ENCODE results near the gene ARMC9.
A peak's percentile ranks its signal among the peaks of the same experiment; 100 is the strongest.

The ARMC9 gene

DNA sequence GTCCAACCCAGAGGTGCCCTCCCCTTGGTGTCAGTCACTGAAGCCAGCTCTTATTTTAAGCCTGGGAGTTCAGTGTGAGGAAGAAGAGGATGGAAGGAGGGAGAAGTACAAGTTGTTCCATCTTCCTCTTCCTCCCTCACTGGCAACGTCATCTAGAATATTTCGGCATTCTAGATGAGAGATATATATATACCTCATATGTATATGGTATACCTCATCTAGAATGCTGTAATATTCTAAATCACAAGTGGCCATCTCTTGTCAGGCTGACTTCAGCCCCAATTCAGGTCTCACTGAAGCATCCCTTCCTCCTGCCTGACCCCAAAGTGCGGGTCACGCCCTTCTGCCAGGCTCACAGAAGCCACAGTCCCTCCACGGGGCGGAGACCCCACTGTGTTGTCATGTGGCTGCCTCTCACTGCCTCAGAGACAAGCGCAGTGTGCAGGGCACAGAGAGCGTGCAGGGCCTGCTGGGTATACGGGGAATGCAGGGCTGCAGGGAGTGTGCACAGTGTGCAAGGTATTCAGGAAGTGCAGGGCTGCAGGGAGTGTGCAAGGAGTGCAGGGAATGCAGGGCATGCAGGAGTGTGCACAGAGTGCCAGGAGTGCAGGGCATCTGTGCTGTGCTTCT is 164.2 kb downstream of the ARMC9 start:
- H3K4me1 ChIP-seq: peaks cover 0 to 5% (median 1%) of the 10 kb centered on the region in 4 donors
- H3K4me3 ChIP-seq: no peak overlapping the region
- DNase-seq: peak in 1 of 2 donors; percentile 62
- no peak overlapping the region for H3K27ac ChIP-seq
- H3K36me3 ChIP-seq: peaks cover 6 to 43% (median 21%) of the 10 kb centered on the region in 3 donors
- TF ChIP-seq, protein P1, sequence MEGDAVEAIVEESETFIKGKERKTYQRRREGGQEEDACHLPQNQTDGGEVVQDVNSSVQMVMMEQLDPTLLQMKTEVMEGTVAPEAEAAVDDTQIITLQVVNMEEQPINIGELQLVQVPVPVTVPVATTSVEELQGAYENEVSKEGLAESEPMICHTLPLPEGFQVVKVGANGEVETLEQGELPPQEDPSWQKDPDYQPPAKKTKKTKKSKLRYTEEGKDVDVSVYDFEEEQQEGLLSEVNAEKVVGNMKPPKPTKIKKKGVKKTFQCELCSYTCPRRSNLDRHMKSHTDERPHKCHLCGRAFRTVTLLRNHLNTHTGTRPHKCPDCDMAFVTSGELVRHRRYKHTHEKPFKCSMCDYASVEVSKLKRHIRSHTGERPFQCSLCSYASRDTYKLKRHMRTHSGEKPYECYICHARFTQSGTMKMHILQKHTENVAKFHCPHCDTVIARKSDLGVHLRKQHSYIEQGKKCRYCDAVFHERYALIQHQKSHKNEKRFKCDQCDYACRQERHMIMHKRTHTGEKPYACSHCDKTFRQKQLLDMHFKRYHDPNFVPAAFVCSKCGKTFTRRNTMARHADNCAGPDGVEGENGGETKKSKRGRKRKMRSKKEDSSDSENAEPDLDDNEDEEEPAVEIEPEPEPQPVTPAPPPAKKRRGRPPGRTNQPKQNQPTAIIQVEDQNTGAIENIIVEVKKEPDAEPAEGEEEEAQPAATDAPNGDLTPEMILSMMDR (IDR thresholded peaks at IDR 0.05): no peak
- H3K9me3 ChIP-seq: no peaks in the 10 kb centered on the region
- intact Hi-C loops (cut with DNase I; ENCODE audit: low total_unique reads): no loop called here
- H3K27me3 ChIP-seq: no peaks in the 10 kb centered on the region

DNA sequence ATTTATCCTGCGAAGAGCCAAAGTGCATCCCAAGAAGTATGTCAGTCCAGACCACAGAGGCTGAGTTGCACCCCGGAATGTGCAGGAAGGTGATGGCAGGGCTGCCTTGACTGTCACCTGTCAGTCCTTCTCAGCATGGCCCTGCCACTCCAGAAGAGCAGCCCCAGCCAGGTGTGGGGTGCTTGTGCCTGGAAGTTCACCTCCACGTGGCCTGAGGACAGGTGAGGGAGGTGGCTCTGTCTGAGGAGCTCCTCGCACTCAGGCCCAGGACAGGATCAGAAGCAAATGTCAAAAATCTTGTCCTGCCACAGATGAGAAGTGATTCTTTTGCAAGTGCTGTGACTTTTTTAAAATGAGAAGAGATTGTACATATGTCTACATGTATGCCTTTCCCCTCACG is 165.6 kb downstream of the ARMC9 start:
- Histone ChIP-seq H3K4me1 (peaks cover 0 to 5% (median 1%) of the 10 kb centered on the region in 4 donors), H3K36me3 (peaks cover 6 to 36% (median 21%) of the 10 kb centered on the region in 3 donors)
- peak in 1 of 2 donors; percentile 51 for DNase-seq

DNA sequence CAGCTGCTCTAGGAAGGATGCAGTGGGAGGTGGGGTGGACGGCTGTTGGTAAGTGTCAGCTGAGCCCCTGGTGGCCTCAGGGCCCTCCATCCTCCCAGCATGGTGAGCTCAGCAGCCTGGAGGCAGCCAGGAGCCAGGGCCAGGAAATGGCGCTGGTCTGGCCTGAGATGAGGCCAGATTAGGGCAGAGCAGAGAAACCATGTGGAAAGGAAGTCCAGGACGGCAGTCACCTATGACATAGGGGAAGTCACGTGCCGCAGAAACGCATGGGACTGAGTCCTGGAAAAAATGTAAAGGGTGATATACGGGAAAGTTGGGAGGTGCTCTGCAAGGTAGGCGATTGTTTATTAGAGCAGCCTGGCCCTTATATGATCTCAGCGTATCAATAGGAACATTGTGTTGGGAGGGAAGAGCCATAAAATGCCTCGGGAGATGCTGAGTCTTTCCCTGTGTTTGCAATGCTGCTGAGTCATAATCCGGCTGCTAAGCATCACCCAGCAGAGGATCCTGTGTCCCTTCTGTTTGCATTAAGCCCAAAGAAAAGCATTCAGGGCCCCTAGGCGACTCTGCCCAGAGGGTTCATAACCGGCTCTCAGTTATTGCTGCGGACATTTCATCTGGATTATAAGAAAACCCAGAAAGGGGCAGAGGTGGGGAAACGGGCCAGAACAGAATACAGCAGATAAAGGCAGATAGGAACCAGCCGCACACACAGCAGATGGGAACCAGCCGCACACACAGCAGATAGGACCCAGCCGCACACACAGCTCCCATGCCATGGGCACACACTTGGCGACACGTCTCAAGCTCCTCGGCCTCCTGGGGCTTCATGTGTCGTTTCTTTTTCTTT is 166.8 kb downstream of the ARMC9 start:
- Histone ChIP-seq H3K27ac (no peak overlapping the region), H3K27me3 (no peaks in the 10 kb centered on the region), H3K4me1 (peaks cover 0 to 5% (median 1%) of the 10 kb centered on the region in 4 donors), H3K36me3 (peaks cover 6 to 37% (median 15%) of the 10 kb centered on the region in 3 donors), H3K4me3 (no peak overlapping the region), H3K9me3 (no peaks in the 10 kb centered on the region)
- DNase-seq: peak in 1 of 2 donors; percentile 56
- TF ChIP-seq, protein P1 (IDR thresholded peaks at IDR 0.05): no peak
- intact Hi-C loops (cut with DNase I; ENCODE audit: low total_unique reads): no loop called here

More for the DNA sequence above, 165.6 kb downstream of the ARMC9 start:
- H3K27me3 ChIP-seq: no peaks in the 10 kb centered on the region
- TF ChIP-seq, protein P1 (IDR thresholded peaks at IDR 0.05): no peak
- H3K27ac ChIP-seq: no peak overlapping the region
- H3K4me3 ChIP-seq: no peak overlapping the region
- H3K9me3 ChIP-seq: no peaks in the 10 kb centered on the region
- intact Hi-C loops (cut with DNase I; ENCODE audit: low total_unique reads): no loop called here

DNA sequence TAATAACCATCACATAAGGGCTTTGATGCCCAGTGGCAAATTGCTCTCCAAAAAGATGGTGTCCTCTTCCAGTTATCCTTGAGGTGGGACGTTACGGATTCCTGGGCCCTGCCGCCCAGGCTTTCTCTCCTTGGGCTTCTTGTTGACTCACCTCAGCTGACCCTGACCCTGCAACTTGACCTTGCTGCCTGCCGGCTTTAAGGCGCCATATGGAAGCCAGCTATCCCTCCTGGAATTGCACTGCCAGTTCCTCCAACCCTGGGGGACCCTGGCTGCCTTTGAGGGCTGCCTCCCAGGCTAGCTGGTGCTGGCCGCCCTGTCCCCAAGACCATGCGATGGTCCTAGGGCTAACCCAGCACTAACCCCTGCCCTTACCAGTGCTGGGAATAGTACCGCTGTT is 168.7 kb downstream of the ARMC9 start:
- no peak for DNase-seq
- peaks cover 0 to 5% (median 1%) of the 10 kb centered on the region in 4 donors for H3K4me1 ChIP-seq
- H3K9me3 ChIP-seq: no peaks in the 10 kb centered on the region
- no peaks in the 10 kb centered on the region for H3K27me3 ChIP-seq
- peaks cover 0 to 33% (median 4%) of the 10 kb centered on the region in 3 donors for H3K36me3 ChIP-seq
- no peak overlapping the region for H3K27ac ChIP-seq
- intact Hi-C loops (cut with DNase I; ENCODE audit: low total_unique reads): no loop called here
- TF ChIP-seq, protein P1 (IDR thresholded peaks at IDR 0.05): no peak
- H3K4me3 ChIP-seq: no peak overlapping the region

DNA sequence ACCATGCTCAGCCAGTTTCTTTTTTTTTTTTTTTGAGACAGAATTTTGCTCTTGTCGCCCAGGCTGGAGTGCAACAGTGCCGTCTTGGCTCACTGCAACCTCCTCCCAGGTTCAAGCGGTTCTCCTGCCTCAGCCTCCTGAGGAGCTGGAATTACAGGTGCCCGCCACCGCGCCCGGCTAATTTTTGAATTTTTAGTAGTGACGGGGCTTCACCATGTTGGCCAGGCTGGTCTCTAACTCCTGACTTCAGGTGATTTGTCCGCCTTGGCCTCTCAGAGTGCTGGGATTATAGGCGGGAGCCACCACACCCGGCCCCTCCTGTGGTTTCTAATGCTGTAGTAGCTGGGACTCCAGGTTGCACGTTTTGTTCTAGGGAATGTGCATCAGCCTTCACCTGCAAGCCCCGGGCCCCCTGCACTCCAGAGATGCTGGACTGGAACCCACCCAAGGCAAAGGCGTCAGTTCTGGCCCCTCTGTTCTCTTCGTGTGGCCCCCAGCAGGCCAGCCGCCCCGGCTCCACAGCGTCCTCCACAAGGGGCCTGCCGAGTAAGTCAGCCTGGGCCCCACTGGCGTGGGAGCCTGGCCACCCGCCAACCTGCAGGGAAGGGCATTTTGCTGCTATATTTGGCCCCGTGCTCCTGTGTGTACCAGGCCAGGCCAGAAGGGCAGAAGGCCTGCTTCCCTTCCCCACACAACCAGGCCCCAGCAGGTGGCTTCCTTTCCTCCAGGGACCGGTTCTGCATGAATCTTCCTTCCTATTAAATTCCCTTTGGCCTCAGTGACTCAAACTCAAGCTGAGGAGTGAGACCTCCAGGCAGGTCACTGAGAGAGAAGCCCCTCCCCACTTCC is 171.4 kb downstream of the ARMC9 start:
- Histone ChIP-seq H3K27me3 (no peaks in the 10 kb centered on the region), H3K27ac (no peak overlapping the region), H3K4me1 (peaks cover 0 to 3% (median 1%) of the 10 kb centered on the region in 4 donors), H3K4me3 (no peak overlapping the region), H3K9me3 (no peaks in the 10 kb centered on the region), H3K36me3 (peaks cover 0 to 24% (median 0%) of the 10 kb centered on the region in 3 donors)
- no peak for DNase-seq
- intact Hi-C loops (cut with DNase I; ENCODE audit: low total_unique reads): no loop called here
- TF ChIP-seq, protein P1 (IDR thresholded peaks at IDR 0.05): no peak
